Measurements from ENCODE around the gene CFAP100.

CFAP100 gene

GRCh38 chr3:126421573-126422119 lies 26.9 kb downstream of the CFAP100 start:
- Histone ChIP-seq H3K9ac (ENCODE audit: low read length) (no peak overlapping the region), H3K9me3 (ENCODE audit: low read length) (peaks cover 5% of the 10 kb centered on the region), H3K4me3 (ENCODE audit: low read depth in 1 of 2, low read length in 2 of 2) (no peak overlapping the region), H3K27me3 (ENCODE audit: control insufficient read depth in 1 of 2, insufficient read depth in 2 of 2, low read length in 2 of 2) (peaks cover 13% of the 10 kb centered on the region in 2 donors), H3K27ac (ENCODE audit: low read depth, low read length) (no peak overlapping the region), H3K4me1 (ENCODE audit: insufficient read depth, low read length) (no peaks in the 10 kb centered on the region), H3K36me3 (ENCODE audit: insufficient read depth, low read length) (no peaks in the 10 kb centered on the region)

GRCh38 chr3:126422121-126422520 lies 27.4 kb downstream of the CFAP100 start:
- H3K4me3 ChIP-seq (ENCODE audit: low read depth in 1 of 2, low read length in 2 of 2): no peak overlapping the region
- no peaks in the 10 kb centered on the region for H3K36me3 ChIP-seq (ENCODE audit: insufficient read depth, low read length)
- H3K27me3 ChIP-seq (ENCODE audit: control insufficient read depth in 1 of 2, insufficient read depth in 2 of 2, low read length in 2 of 2): peaks cover 8 to 9% of the 10 kb centered on the region in 2 donors
- H3K9ac ChIP-seq (ENCODE audit: low read length): no peak overlapping the region
- H3K27ac ChIP-seq (ENCODE audit: low read depth, low read length): no peak overlapping the region
- H3K4me1 ChIP-seq (ENCODE audit: insufficient read depth, low read length): no peaks in the 10 kb centered on the region
- H3K9me3 ChIP-seq (ENCODE audit: low read length): peaks cover 5% of the 10 kb centered on the region

- H3K9me3 ChIP-seq (ENCODE audit: low read length): peaks cover 5% of the 10 kb centered on the region
Observed at GRCh38 chr3:126422571-126423091, 27.9 kb downstream of the CFAP100 start.

GRCh38 chr3:126423191-126424038 lies 28.7 kb downstream of the CFAP100 start:
- Histone ChIP-seq H3K4me1 (ENCODE audit: insufficient read depth, low read length) (no peaks in the 10 kb centered on the region), H3K36me3 (ENCODE audit: insufficient read depth, low read length) (no peaks in the 10 kb centered on the region), H3K27ac (ENCODE audit: low read depth, low read length) (no peak overlapping the region), H3K4me3 (ENCODE audit: low read depth in 1 of 2, low read length in 2 of 2) (no peak overlapping the region), H3K9me3 (ENCODE audit: low read length) (peaks cover 5% of the 10 kb centered on the region), H3K27me3 (ENCODE audit: control insufficient read depth in 1 of 2, insufficient read depth in 2 of 2, low read length in 2 of 2) (no peaks in the 10 kb centered on the region), H3K9ac (ENCODE audit: low read length) (no peak overlapping the region)

More at GRCh38 chr3:126422571-126423091, 27.9 kb downstream of the CFAP100 start:
- no peaks in the 10 kb centered on the region for H3K36me3 ChIP-seq (ENCODE audit: insufficient read depth, low read length)
- H3K27ac ChIP-seq (ENCODE audit: low read depth, low read length): no peak overlapping the region
- H3K4me1 ChIP-seq (ENCODE audit: insufficient read depth, low read length): no peaks in the 10 kb centered on the region
- H3K4me3 ChIP-seq (ENCODE audit: low read depth in 1 of 2, low read length in 2 of 2): no peak overlapping the region
- peaks cover 3 to 4% of the 10 kb centered on the region in 2 donors for H3K27me3 ChIP-seq (ENCODE audit: control insufficient read depth in 1 of 2, insufficient read depth in 2 of 2, low read length in 2 of 2)
- H3K9ac ChIP-seq (ENCODE audit: low read length): no peak overlapping the region

- no peaks in the 10 kb centered on the region for H3K27me3 ChIP-seq (ENCODE audit: control insufficient read depth in 1 of 2, insufficient read depth in 2 of 2, low read length in 2 of 2)
Observed at GRCh38 chr3:126424039-126424717, 29.5 kb downstream of the CFAP100 start.

GRCh38 chr3:126424751-126425150 lies 30.0 kb downstream of the CFAP100 start:
- H3K4me3 ChIP-seq (ENCODE audit: low read depth in 1 of 2, low read length in 2 of 2): no peak overlapping the region
- H3K27me3 ChIP-seq (ENCODE audit: control insufficient read depth in 1 of 2, insufficient read depth in 2 of 2, low read length in 2 of 2): no peaks in the 10 kb centered on the region
- no peak overlapping the region for H3K9ac ChIP-seq (ENCODE audit: low read length)
- H3K4me1 ChIP-seq (ENCODE audit: insufficient read depth, low read length): no peaks in the 10 kb centered on the region
- no peak overlapping the region for H3K27ac ChIP-seq (ENCODE audit: low read depth, low read length)
- peaks cover 5% of the 10 kb centered on the region for H3K9me3 ChIP-seq (ENCODE audit: low read length)
- no peaks in the 10 kb centered on the region for H3K36me3 ChIP-seq (ENCODE audit: insufficient read depth, low read length)

More at GRCh38 chr3:126424039-126424717, 29.5 kb downstream of the CFAP100 start:
- Histone ChIP-seq H3K9me3 (ENCODE audit: low read length) (peaks cover 5% of the 10 kb centered on the region), H3K4me3 (ENCODE audit: low read depth in 1 of 2, low read length in 2 of 2) (no peak overlapping the region), H3K36me3 (ENCODE audit: insufficient read depth, low read length) (no peaks in the 10 kb centered on the region), H3K9ac (ENCODE audit: low read length) (no peak overlapping the region), H3K4me1 (ENCODE audit: insufficient read depth, low read length) (no peaks in the 10 kb centered on the region), H3K27ac (ENCODE audit: low read depth, low read length) (no peak overlapping the region)

GRCh38 chr3:126431103-126431534 lies 36.4 kb downstream of the CFAP100 start:
- H3K36me3 ChIP-seq (ENCODE audit: insufficient read depth, low read length): peaks cover 10% of the 10 kb centered on the region
- H3K9me3 ChIP-seq (ENCODE audit: low read length): peaks cover 2% of the 10 kb centered on the region
- no peaks in the 10 kb centered on the region for H3K4me1 ChIP-seq (ENCODE audit: insufficient read depth, low read length)
- no peak overlapping the region for H3K27ac ChIP-seq (ENCODE audit: low read depth, low read length)
- no peaks in the 10 kb centered on the region for H3K27me3 ChIP-seq (ENCODE audit: control insufficient read depth in 1 of 2, insufficient read depth in 2 of 2, low read length in 2 of 2)
- H3K4me3 ChIP-seq (ENCODE audit: low read depth in 1 of 2, low read length in 2 of 2): no peak overlapping the region
- no peak overlapping the region for H3K9ac ChIP-seq (ENCODE audit: low read length)

GRCh38 chr3:126432361-126433104 lies 37.8 kb downstream of the CFAP100 start:
- no peaks in the 10 kb centered on the region for H3K27me3 ChIP-seq (ENCODE audit: control insufficient read depth in 1 of 2, insufficient read depth in 2 of 2, low read length in 2 of 2)
- no peaks in the 10 kb centered on the region for H3K4me1 ChIP-seq (ENCODE audit: insufficient read depth, low read length)
- H3K9ac ChIP-seq (ENCODE audit: low read length): no peak overlapping the region
- no peak overlapping the region for H3K27ac ChIP-seq (ENCODE audit: low read depth, low read length)
- H3K4me3 ChIP-seq (ENCODE audit: low read depth in 1 of 2, low read length in 2 of 2): no peak overlapping the region
- H3K36me3 ChIP-seq (ENCODE audit: insufficient read depth, low read length): peaks cover 10% of the 10 kb centered on the region
- no peaks in the 10 kb centered on the region for H3K9me3 ChIP-seq (ENCODE audit: low read length)

- H3K27me3 ChIP-seq (ENCODE audit: control insufficient read depth in 1 of 2, insufficient read depth in 2 of 2, low read length in 2 of 2): no peaks in the 10 kb centered on the region
- H3K4me1 ChIP-seq (ENCODE audit: insufficient read depth, low read length): no peaks in the 10 kb centered on the region
- no peak overlapping the region for H3K27ac ChIP-seq (ENCODE audit: low read depth, low read length)
- H3K36me3 ChIP-seq (ENCODE audit: insufficient read depth, low read length): peaks cover 14% of the 10 kb centered on the region
- H3K9me3 ChIP-seq (ENCODE audit: low read length): no peaks in the 10 kb centered on the region
- H3K4me3 ChIP-seq (ENCODE audit: low read depth in 1 of 2, low read length in 2 of 2): no peak overlapping the region
- no peak overlapping the region for H3K9ac ChIP-seq (ENCODE audit: low read length)
Observed at GRCh38 chr3:126433105-126433430, 38.4 kb downstream of the CFAP100 start.

GRCh38 chr3:126433496-126434263 lies 39.0 kb downstream of the CFAP100 start:
- Histone ChIP-seq H3K9me3 (ENCODE audit: low read length) (no peaks in the 10 kb centered on the region), H3K9ac (ENCODE audit: low read length) (no peak overlapping the region), H3K27ac (ENCODE audit: low read depth, low read length) (no peak overlapping the region), H3K36me3 (ENCODE audit: insufficient read depth, low read length) (peaks cover 21% of the 10 kb centered on the region), H3K4me3 (ENCODE audit: low read depth in 1 of 2, low read length in 2 of 2) (no peak overlapping the region), H3K4me1 (ENCODE audit: insufficient read depth, low read length) (no peaks in the 10 kb centered on the region), H3K27me3 (ENCODE audit: control insufficient read depth in 1 of 2, insufficient read depth in 2 of 2, low read length in 2 of 2) (no peaks in the 10 kb centered on the region)

Data from muscle layer of colon (tissue), 2 donors.